Measurements from ENCODE around the gene RHOXF1. TPM values are rescaled to one million over a fixed set of nuclear protein-coding genes. Genes with fewer than 3 reads are reported as not detected.
"Not testable (repeated sequence)": the region's sequence is repeated elsewhere in the genome, so short reads cannot be mapped to it uniquely, and the experiment has no call there.

Gene RHOXF1, protein sequence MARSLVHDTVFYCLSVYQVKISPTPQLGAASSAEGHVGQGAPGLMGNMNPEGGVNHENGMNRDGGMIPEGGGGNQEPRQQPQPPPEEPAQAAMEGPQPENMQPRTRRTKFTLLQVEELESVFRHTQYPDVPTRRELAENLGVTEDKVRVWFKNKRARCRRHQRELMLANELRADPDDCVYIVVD
- polyA plus RNA-seq (2011; rRNA removed) = not detected in 2 replicates
- not detected in 2 replicates for polyA minus RNA-seq (2011; rRNA and poly(A)+ RNA removed)

GRCh38 chrX:120115438-120115963 lies at the start of gene RHOXF1:
Gene RHOXF1 (minus strand): TSS chrX:120115913. CDS start chrX:120115862, 51 bp downstream.
- no peak within 1 kb of the TSS for H3K27ac ChIP-seq (ENCODE audit: low read depth, low read length)
- H3K4me3 ChIP-seq (ENCODE audit: low read depth, low read length) = no peak within 1 kb of the TSS
- POLR2A ChIA-PET = no interaction called here
- no peaks in the 10 kb centered on the region; the same call in 1 of the 2 replicates for H3K9me3 ChIP-seq (ENCODE audit: control insufficient read depth, insufficient read depth, low read length)
- CTCF ChIA-PET = no interaction called here
- H3K27me3 ChIP-seq (ENCODE audit: control insufficient read depth, insufficient read depth, low read length) = no peaks in the 10 kb centered on the region
- TF ChIP-seq CTCF (IDR thresholded peaks at IDR 0.05; ENCODE audit: low read depth, low read length) = no peak
- DNase-seq (ENCODE audit: low read depth, low spot score) = no peak

GRCh38 chrX:120159086-120159485 lies 43.4 kb upstream of the RHOXF1 start:
- H3K9me3 ChIP-seq (ENCODE audit: control insufficient read depth, insufficient read depth, low read length); H3K4me3 ChIP-seq (ENCODE audit: low read depth, low read length); H3K27ac ChIP-seq (ENCODE audit: low read depth, low read length); POLR2A ChIA-PET; CTCF ChIA-PET; H3K27me3 ChIP-seq (ENCODE audit: control insufficient read depth, insufficient read depth, low read length); DNase-seq (ENCODE audit: low read depth, low spot score): not testable (repeated sequence)

- H3K9me3 ChIP-seq (ENCODE audit: control insufficient read depth, insufficient read depth, low read length); POLR2A ChIA-PET; H3K27ac ChIP-seq (ENCODE audit: low read depth, low read length); CTCF ChIA-PET; DNase-seq (ENCODE audit: low read depth, low spot score); H3K27me3 ChIP-seq (ENCODE audit: control insufficient read depth, insufficient read depth, low read length); H3K4me3 ChIP-seq (ENCODE audit: low read depth, low read length): not testable (repeated sequence)
Observed at GRCh38 chrX:120158313-120158712, 42.6 kb upstream of the RHOXF1 start, which contains the start of gene RHOXF2. Gene RHOXF2 (plus strand): TSS chrX:120158613. CDS start chrX:120158751, 138 bp downstream.

- H3K27ac ChIP-seq (ENCODE audit: low read depth, low read length); CTCF ChIA-PET; H3K9me3 ChIP-seq (ENCODE audit: control insufficient read depth, insufficient read depth, low read length); H3K27me3 ChIP-seq (ENCODE audit: control insufficient read depth, insufficient read depth, low read length); DNase-seq (ENCODE audit: low read depth, low spot score); H3K4me3 ChIP-seq (ENCODE audit: low read depth, low read length); POLR2A ChIA-PET: not testable (repeated sequence)
Observed at GRCh38 chrX:120150109-120150744, 34.5 kb upstream of the RHOXF1 start.

GRCh38 chrX:120147537-120147936 lies 31.8 kb upstream of the RHOXF1 start:
- Histone ChIP-seq H3K4me3 (ENCODE audit: low read depth, low read length) (no peak overlapping the region), H3K27me3 (ENCODE audit: control insufficient read depth, insufficient read depth, low read length) (no peaks in the 10 kb centered on the region), H3K9me3 (ENCODE audit: control insufficient read depth, insufficient read depth, low read length) (peaks cover 3% of the 10 kb centered on the region; the same call in 1 of the 2 replicates), H3K27ac (ENCODE audit: low read depth, low read length) (no peak overlapping the region)
- ChIA-PET CTCF (no interaction called here), POLR2A (no interaction called here)
- no peak for TF ChIP-seq CTCF (IDR thresholded peaks at IDR 0.05; ENCODE audit: low read depth, low read length)
- no peak for DNase-seq (ENCODE audit: low read depth, low spot score)

DNA sequence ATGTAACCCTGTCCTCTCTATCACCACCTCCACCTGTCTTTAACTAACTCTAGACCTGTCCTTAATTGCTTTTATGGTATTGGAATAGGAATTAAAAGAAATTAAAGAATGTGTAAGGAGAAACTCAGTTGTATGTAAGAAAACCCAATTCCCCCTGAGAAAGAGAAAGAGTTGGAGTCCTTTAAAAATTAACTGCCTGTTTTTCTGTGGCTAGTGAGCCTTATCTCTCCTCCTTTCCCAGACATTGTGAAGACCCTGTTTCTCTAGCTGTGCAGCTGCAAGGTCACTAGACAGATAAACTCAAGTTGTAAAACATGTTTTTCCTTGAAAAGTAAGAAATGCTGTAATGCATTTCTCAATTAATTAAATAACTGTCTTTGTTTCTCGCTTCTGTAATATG lies 30.6 kb upstream of the RHOXF1 start:
- H3K27ac ChIP-seq (ENCODE audit: low read depth, low read length); H3K9me3 ChIP-seq (ENCODE audit: control insufficient read depth, insufficient read depth, low read length); H3K4me3 ChIP-seq (ENCODE audit: low read depth, low read length); DNase-seq (ENCODE audit: low read depth, low spot score); H3K27me3 ChIP-seq (ENCODE audit: control insufficient read depth, insufficient read depth, low read length); POLR2A ChIA-PET: not testable (repeated sequence)
- CTCF ChIA-PET = interaction anchor here (0.5 kb wide), 1 partner anchor 306 kb away, joined by 3 read pairs; no protein-coding TSS in a partner anchor
